Nucleus accumbens (tissue), 56 donors: ENCODE data around the gene KIAA1755.
"Not testable (repeated sequence)": the region's sequence is repeated elsewhere in the genome, so short reads cannot be mapped to it uniquely, and the experiment has no call there.

Experiments used
- DNase-seq, 56 donors: peaks; one replicate each; lab custom pipeline; 2025; lab: John Stamatoyannopoulos, UW

KIAA1755 gene

DNA sequence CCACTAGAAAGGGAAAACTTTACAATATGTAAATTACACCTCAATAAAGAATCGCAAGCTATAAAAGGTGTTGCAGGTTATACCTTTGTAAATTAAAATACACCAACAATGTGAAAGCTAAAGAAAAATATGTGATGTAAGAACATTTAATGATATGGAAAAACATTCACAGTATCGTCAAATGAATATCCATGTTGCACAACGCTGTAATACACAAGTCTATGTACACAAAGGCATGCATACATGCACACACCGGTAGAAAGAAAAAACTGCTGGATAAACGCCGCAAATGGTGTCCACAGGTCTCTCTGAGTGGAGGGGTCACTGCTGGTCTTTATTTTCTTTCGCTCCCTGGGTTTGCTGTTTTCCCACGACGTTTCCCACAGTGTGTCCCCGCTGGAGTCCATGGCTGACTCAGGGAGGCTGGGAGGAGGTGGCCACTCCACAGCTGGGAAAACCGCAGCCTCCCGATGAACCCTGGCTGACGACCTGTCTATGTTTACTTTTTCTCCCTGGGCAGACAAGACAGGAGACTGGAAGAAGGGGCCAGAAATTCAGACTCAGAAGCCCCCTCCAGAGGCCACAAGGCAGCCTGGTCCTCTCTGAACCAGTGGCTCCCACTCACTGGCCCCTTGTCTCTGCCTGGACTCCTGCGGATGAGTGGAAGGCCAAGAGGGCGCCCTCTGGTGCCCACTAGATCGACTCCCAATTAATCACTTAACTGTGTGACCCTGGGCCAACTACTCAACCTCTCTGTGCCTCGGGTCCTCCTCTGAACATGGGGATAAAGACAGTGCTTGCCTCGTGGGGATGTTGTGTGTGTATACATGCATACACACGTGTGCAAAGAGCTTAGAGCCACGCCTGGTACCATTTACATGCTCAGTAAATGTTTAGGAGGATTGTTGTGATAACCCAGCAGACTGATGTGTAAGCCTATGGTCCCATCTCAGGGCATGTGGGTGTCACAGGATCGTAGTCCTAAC is 30.6 kb upstream of the KIAA1755 start:
- peak in 17 of 56 donors; percentile 5 to 54 (median 16) for DNase-seq

DNA sequence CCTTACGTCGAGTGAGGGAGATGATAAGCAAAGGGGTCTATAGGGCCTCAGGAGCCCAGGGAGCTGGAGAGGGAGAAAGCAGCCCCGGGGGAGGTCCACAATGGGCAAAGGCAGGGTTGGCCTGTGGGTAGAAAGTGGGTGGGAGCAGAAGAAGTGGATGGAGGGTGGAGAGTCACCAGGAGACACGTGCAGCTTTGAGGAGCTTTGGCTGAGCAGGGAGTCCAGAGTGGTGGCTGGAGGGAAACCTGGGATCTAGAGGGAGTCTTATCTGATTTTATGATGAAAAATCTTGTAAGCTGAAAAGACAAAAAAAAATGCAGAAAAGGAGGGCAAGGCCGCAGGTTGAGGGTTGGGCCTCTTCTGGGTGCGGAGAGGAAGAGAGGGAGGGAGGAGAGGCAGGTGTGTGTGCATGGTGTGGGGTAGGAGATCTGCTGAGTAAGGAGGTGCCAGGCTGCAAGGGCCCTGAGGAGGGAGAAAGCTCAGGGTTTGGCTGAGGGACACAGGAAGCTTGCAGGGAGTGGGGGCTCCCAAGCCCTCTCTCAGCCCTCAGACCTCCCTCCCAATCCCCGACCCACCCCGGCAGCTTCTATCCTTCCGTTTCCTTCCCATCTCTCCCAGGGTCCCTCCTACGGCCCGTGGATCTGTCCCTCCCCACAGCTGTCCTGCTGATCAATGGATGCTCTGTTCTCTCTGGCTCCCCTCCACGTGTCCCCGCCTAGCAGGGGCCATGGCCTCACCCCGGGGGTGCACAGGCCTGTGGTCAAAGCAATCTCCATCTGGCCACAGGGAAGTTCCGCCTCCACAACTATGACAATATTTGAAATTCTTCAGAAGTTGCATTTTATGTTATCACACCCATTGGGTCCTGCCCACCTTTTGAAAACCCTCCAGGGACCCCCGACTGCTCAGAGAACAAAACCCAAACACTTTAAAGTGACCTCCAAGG is 26.3 kb upstream of the KIAA1755 start:
- DNase-seq: peak in 54 of 56 donors; percentile 13 to 92 (median 82)

DNA sequence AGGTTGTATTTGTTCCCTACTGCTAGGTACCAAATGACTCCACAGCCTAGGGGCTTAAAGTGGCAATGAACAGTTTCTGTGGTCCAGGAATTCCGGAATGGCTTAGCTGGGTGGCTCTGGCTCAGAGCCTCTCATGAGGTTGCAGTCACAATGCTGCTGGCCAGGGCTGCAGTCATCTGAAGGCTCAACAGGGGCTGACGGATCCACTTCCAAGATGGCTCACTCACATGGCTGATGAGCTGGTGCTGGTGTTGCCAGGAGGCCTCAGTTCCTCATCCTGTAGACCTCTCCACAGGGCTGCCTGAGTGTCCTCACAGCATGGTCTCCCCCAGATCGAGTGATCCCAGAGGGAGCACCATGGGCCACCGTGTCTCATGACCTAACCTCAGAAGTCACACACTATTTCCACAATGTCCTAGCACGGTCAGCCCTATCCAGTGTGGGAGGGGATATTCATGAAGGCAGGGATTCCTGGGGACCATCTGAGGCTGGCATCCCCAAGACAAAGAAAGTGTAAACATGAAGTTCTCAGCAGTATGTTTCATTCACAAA is 24.4 kb upstream of the KIAA1755 start:
- DNase-seq: no peak

DNA sequence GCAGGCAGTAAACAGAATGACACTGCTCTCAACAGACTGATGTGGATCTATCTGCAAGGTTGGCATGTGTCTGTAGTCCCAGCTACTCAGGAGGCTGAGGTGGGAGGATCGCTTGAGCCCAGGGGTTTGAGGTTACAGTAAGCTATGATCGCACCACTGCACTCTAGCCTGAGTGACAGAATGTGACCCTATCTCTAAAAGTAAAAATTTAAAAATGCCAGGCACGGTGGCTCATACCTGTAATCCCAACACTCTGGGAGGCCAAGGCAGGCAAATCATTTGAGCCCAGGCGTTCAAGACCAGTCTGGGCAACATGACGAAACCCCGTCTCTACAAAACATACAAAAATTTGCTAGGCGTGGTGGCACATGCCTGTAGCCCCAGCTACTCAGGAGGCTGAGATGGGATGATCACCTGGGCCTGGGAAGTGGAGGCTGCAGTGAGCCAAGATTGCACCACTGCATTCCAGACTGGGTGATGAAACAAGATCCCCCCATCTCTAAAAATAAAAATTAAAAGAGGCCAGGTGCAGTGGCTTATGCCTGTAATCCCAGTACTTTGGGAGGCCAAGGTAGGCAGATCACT is 23.6 kb upstream of the KIAA1755 start:
- DNase-seq: not testable (repeated sequence)

DNA sequence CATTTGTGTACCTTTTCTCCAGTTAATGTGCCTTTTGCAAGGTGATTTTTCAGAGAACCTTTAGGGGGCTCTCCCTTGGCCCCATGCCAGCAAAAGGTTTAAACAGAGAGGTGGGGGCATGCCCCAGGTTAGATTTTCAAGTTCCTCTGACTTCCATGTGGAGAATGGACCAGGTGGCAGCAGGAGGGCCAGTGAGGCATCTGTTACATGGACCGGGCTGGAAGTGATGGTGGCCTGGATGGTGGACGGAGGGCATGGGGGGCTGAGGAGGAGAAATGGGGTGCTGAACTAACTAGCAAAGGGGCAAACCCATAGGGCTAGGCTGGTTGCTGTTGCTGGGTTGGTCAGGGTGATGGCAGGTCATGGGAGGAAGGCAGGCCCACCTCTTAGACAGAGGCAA is 22.7 kb upstream of the KIAA1755 start:
- no peak for DNase-seq

DNA sequence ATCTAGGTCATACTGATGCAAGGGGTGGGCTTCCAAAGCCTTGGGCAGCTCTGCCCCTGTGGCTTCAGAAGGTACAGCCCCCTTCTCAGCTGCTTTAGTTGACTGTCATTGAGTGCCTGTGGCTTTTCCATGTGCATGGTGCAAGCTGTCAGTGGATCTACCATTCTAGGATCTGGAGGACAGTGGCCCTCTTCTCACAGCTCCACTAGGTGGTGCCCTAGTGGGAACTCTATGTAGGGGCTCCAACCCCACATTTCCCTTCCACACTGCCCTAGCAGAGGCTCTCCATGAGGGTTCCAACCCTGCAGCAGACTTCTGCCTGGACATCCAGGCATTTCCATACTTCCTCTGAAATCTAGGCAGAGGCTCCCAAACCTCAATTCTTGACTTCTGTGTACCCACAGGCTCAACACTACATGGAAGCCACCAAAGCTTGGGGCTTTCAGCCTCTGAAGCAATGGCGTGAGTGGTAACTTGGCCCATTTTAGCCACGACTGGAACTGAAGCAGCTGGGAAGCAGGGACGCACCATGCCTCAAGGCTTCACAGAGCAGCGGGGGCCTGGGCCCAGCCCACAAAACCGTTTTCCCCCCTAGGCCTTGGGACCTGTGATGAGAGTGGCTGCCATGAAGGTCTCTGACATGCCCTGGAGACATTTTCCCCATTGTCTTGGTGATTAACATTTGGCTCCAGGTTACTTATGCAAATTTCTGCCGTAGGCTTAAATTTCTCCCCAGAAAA is 20.8 kb upstream of the KIAA1755 start:
- DNase-seq: not testable (repeated sequence)

DNA sequence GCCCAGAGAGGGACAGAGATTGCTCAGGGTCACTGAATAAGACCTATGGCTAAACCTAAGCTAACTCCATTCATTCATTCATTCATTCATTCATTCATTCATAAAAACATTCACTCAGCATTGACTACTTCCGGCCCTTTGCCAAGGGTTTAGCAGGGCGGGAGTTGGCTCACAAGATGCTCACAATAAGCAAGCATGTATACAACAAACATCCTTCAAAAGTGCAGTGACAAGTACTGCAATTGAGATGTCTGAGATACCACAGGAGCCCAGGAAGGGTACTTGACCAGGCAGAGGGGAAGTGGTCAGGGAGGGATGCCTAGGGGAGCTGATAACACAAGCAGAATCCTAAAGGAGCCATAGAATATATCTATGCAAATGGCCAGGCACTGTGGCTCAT is 18.2 kb upstream of the KIAA1755 start:
- no peak for DNase-seq

DNA sequence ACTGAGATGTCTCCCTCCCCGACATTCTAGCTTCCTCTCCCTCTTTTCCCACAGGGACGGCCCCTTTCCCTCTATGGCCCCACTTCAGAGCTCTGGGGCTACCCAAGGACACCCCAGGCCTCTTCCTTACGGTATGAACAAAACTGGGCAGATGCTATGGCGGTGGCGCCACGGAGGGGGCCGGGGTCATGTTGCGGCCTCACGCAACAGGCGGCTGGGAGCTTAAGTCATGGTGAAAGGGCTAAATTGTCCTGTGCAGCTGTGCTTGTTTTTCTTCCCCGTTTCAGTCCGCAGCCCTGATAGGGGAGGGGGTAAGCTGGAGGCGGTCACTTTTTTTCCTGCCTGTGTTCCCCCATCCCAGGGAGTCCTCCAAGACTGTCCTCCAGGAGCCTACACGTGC is 17.6 kb upstream of the KIAA1755 start:
- DNase-seq: peak in 31 of 56 donors; percentile 9 to 62 (median 29)

DNA sequence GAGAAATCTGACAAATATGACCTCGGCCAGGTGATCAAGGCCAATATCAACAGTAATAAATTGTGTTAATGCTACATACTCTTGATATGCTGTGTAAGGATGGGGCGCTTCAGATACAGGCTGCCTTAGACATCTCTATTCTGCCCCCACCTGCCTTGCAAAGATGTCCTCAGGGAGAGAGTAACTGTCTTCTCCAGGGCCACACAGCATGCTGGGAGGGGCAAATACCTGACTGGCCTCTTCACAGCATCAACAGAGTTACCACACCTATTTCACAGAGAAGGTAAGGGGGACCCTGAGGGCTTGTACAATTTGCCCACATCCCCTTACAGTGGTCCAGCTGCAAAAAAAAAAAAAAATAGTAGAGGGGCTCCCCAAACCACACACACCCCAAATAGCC is 17.2 kb upstream of the KIAA1755 start:
- DNase-seq: no peak

DNA sequence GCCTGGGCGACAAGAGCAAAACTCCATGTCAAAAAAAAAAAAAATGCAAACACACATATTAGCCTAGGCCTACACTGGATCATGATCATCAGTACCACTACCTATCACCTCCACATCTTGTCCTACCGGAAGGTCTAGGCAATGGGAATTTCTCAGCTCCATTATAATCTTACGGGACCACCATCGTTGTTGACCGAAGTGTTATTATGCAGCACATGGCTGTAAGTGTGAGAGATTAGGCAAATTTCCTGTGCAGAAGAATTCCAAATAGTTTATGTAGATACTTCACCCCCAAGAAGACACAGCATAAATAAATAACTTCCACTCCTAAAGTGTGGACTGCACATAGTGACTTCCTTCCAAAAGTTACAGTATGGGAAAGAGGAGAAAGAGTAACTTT is 16.8 kb upstream of the KIAA1755 start:
- no peak for DNase-seq

DNA sequence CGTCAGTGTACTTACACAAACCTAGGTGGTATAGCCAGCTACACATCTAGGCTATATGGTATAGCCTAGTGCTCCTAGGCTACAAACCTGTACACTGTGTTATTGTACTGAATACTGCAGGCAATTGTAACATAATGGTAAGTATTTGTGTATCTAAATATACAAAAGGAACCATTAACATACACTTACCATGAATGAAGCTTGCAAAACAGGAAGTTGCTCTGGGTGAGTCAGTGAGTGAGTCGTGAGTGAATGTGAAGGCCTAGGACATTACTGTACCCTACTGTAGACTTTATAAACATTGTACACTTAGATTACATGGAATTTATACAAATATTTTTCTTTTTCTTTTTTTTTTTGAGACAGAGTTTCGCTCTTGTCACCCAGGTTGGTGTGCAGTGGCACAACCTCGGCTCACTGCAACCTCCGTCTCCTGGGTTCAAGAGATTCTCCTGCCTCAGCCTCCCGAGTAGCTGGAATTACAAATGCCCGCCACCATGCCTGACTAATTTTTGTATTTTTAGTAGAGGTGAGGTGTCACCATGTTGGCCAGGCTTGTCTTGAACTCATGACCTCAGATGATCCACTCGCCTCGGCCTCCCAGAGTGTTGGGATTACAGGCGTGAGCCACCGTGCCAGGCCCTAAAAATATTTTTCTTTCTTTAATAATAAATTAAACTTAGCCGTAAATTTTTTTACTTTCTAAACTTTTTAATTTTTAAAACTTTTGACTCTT is 15.4 kb upstream of the KIAA1755 start:
- DNase-seq: no peak

DNA sequence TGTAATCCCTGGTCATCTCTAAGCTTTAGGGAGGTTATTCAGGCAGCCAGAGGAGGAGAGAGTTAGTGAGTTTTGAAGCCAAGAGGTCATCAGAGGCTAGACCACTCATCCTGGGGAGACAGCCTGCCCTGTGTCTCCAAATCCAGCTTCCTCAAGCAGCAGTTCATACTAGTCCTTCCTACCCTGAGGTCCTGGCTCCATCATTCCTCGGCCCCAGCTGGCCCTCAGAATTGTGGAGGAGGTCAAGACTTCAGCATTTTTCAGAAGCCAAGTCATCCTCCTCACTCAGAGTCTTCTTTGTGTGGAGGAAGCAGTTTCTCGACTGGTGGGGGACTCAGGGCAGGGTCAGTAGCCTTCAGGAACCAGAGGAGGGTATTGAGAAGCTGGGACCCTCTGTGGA is 12.4 kb upstream of the KIAA1755 start:
- no peak for DNase-seq

DNA sequence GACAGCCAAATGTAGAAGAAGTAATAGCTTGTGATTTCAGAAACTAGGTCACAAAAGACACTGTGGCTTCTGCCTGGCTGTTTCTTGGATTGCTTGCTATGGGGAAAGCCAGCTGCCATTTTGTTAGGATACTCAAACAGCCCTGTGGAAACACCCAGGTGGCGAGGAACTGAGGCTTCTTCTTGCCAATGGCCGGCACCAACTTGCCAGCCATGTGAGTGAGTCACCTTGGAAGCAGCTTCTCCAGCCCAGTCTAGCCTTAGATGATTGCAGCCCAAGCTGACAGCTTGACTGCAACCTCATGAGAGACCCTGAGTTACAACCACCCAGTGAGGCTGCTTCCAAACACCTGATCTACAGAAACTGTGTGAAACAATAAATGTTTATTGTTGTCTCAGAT is 11.9 kb upstream of the KIAA1755 start:
- DNase-seq: no peak

DNA sequence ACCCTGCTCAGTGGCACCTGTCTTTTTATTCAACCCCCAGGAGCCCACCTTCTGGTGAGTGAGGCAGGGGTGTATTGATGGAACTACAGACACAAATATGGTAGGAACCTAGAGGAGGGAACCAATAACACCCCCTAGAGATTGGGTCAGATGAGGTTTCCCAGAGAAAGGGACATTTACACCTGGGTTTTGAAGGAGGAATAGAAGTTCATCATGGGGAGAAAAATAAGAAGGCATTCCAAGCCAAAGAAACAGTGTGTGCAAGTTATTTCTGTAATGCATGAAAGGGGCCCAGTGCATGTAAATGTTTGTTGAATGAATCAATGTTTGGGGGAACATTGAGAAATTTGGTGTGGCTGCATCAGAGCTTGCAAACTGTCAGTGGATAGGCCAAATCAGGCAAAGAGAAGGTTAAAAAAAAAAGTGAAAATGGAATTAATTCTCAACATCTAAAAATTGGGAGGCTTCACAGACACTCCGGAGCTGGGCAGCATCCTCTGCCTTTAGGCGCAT is 11.1 kb upstream of the KIAA1755 start:
- no peak for DNase-seq

DNA sequence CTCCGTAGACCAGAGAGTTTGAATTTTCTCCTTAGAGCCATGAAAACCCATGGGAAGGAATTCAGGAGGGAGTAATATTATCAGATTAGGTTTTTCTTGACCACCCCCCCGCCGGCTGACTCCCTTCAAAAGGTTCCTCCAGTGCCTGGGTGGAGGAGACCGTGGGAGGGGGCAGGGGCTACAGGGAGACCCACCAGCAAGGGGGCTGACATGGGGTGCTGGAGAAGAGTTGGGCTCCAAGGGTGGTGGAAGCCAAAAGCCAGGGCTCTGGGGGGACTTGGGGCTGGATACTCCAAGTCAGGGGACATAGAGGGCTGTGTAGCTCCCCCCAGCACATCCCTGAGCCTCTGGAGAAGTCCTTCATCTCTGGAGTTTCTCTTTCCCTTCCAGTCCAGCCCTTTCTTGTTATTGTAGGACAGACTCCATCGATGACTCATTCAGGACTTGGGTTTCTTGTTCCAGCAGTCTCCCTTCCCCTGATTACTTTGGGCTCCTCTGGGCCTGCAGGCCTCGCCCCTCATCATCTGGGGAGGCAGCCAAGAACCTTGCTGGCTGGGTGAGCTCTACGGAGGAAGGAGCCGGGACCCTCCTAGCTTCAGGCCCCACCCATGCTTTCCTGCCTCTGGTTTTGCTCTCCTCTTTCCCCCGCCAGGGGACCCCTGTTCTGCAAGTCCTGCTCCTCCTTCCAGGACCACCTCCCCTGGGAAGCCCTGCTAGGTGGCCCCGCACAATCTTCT is 10.5 kb upstream of the KIAA1755 start:
- no peak for DNase-seq

DNA sequence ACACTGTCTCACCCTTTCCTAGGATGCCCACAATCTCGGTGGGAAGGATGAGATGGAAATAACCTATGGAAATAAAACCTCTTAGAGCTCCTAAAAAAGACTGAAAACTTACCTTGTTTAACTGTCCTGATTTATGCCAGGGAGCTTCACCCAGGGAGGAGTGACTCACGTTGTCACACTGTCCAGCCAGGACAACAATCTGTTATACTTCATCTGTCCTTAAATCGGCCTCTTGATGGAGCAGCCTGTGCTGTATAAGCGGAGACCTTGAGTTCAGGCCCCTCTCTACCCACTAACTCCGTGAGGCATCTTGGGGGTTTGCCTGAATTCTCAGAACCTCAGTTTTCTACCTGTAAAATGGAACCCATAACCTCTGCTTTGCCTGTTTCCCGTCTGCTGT is 9.2 kb upstream of the KIAA1755 start:
- no peak for DNase-seq

DNA sequence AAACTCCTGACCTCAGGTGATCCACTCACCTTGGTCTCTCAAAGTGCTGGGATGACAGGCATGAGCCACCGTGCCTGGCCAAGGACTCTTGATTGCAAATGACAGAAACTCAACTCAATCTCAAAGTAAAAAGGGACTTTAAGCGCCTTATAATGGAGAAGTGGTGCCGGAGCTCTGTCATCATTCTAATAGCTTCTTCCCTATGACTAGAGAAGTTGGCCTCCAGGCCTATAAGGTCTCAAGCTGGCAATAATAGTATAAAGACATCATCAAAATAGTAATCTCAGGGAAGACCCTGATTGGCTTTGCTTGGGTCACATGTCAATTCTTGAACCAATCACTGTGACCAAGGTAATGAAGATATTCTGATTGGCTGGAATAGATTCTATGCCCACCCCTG is 8.5 kb upstream of the KIAA1755 start:
- DNase-seq: no peak

DNA sequence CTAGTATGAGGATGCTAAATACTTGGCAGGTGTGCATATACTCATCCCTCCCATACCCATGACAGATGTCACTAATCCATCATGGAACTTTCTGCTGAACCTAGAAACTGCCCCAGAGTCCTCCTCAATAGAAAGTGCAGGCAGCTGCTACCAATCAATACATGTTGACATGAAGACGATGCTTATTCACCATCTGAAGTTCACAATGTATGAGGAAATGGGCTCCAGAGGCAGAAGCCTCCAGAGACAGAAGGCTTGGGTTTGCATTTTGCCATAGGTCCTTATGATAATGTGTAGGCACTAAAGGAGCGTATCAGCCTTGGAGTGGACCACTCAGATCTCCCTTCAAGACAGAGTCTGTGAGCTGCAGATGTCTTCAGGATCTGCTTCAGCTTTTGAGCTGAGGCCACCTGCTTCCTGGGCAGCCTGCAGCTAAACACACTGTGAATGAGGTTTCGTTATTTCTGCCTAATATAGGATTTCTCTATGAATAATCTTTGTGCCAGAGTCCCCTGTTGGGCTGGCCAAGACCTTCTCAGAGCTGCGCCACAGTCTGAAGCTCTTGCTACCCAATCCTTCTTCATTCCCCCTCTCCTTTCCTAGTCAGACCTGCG is 7.5 kb upstream of the KIAA1755 start:
- DNase-seq: no peak
